Placental epithelial cell (primary cell): ENCODE data around the gene ITGA6. TPM values are rescaled to one million over a fixed set of nuclear protein-coding genes. Genes with fewer than 3 reads are reported as not detected.

Source experiments
- total RNA-seq: library from RNA; depleted of rRNA; stranded (reverse); fragments of >200 nt; gene quantifications from 2 replicates; pipeline ENCODE4 v1.2.3, GENCODE V29; 2012

Gene ITGA6
- total RNA-seq: 23.9 and 229 TPM in 2 replicates

GRCh38 chr2:172427256-172427989 lies at the start of gene ITGA6:
Gene ITGA6 (plus strand): TSS chr2:172427586.

Other genes with a start within 250 kb of the ITGA6 start
- 17.3 and 23.3 TPM in 2 replicates for gene PDK1, start 128.5 kb downstream of the ITGA6 start, total RNA-seq